Measurements from ENCODE around the gene NTM.

Gene NTM

GRCh38 chr11:132101881-132102280, 731.5 kb downstream of the NTM start:
- Histone ChIP-seq H3K27ac (no peak overlapping the region), H3K27me3 (ENCODE audit: control insufficient read depth, insufficient read depth, low read length) (no peaks in the 10 kb centered on the region), H3K4me1 (no peaks in the 10 kb centered on the region), H3K9me3 (ENCODE audit: control insufficient read depth, low read length) (no peaks in the 10 kb centered on the region), H3K9ac (no peak overlapping the region), H3K36me3 (ENCODE audit: control insufficient read depth, insufficient read depth, low read length) (no peaks in the 10 kb centered on the region), H3K4me3 (ENCODE audit: low read depth, low read length) (no peak overlapping the region), H2AFZ (no peak overlapping the region), H3K79me2 (peaks cover 8% of the 10 kb centered on the region), H3K4me2 (ENCODE audit: low read length) (no peak overlapping the region)
- no peak for TF ChIP-seq CTCF (IDR thresholded peaks at IDR 0.05)

DNA sequence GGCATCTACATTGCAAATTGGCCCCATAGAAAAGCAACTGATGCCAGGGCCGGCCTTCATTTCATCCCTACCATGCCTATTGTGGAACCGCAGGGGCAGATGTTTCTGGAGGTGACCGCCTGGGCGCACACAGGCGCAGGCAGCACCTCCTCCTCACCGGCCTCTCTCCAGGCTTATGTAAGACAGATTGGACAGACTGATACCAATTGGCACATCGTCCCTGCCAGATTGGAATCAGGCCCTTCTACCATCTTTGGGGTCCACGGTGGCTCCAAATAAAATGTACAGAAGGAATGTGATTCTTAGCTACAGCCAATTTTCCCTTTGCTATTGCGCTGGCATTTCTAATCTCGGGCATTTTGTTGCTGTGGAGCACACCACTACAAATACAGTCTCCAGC, 732.6 kb downstream of the NTM start:
- no peaks in the 10 kb centered on the region for H3K27me3 ChIP-seq (ENCODE audit: control insufficient read depth, insufficient read depth, low read length)
- no peak overlapping the region for H3K4me3 ChIP-seq (ENCODE audit: low read depth, low read length)
- TF ChIP-seq CTCF (IDR thresholded peaks at IDR 0.05), result no peak
- no peaks in the 10 kb centered on the region for H3K36me3 ChIP-seq (ENCODE audit: control insufficient read depth, insufficient read depth, low read length)
- H3K4me2 ChIP-seq (ENCODE audit: low read length), result no peak overlapping the region
- no peak overlapping the region for H3K9ac ChIP-seq
- H3K4me1 ChIP-seq, result no peaks in the 10 kb centered on the region
- H2AFZ ChIP-seq, result no peak overlapping the region
- peaks cover 6% of the 10 kb centered on the region for H3K79me2 ChIP-seq
- H3K27ac ChIP-seq, result no peak overlapping the region
- no peaks in the 10 kb centered on the region for H3K9me3 ChIP-seq (ENCODE audit: control insufficient read depth, low read length)

DNA sequence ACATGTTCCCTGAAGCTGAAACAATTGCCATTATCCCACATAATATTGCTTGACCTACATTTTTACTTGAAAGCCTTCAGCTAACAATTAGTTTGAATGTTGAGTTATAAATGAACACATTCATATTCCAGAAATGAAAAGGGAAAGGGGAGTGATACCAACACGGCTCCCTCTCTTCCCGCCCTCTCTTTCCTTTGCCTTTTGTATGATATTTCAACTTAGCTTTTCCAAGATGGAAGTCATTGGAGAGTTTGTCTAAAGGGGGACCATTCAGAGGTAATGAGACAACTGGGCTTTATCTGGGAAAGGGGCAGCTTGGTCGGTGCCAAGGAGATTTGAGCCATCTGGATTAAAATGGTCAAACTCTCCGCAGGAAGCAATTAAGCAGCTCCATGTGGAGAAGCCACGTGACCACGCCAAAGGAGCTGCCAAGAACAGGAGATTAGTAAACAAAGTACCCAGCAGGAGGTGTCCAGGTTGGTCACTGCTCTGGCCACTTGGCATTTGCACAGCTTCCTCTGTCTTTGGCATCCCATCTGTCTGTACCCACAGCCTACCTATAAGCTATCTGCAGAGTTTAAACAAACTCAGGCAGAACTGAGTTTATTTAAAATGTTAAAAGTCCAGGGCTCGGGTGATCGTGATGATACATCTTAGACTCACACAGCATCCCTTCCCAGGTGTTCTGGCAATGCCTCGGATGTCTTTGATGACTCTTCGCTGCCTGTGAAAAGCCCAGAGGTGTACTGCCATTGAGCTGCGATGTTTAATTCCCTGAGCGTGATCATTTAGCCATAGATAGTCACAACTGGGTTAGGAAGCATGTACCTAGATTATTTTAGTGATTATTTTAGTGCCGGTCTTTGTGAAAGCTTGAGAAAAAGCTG, 735.9 kb downstream of the NTM start:
- Histone ChIP-seq H3K9me3 (ENCODE audit: control insufficient read depth, low read length) (no peaks in the 10 kb centered on the region), H3K27me3 (ENCODE audit: control insufficient read depth, insufficient read depth, low read length) (no peaks in the 10 kb centered on the region), H3K27ac (no peak overlapping the region), H3K4me2 (ENCODE audit: low read length) (no peak overlapping the region), H3K9ac (no peak overlapping the region), H3K36me3 (ENCODE audit: control insufficient read depth, insufficient read depth, low read length) (no peaks in the 10 kb centered on the region), H3K79me2 (peaks cover 4% of the 10 kb centered on the region), H2AFZ (no peak overlapping the region), H3K4me3 (ENCODE audit: low read depth, low read length) (no peak overlapping the region), H3K4me1 (no peaks in the 10 kb centered on the region)
- TF ChIP-seq CTCF (IDR thresholded peaks at IDR 0.05), result no peak

GRCh38 chr11:132111316-132111715, 740.9 kb downstream of the NTM start:
- Histone ChIP-seq H3K4me3 (ENCODE audit: low read depth, low read length) (no peak overlapping the region), H3K9ac (no peak overlapping the region), H3K36me3 (ENCODE audit: control insufficient read depth, insufficient read depth, low read length) (no peaks in the 10 kb centered on the region), H2AFZ (no peak overlapping the region), H3K4me2 (ENCODE audit: low read length) (no peak overlapping the region), H3K4me1 (peaks cover 4% of the 10 kb centered on the region), H3K27ac (no peak overlapping the region), H3K27me3 (ENCODE audit: control insufficient read depth, insufficient read depth, low read length) (no peaks in the 10 kb centered on the region), H3K79me2 (peaks cover 13% of the 10 kb centered on the region), H3K9me3 (ENCODE audit: control insufficient read depth, low read length) (no peaks in the 10 kb centered on the region)
- no peak for TF ChIP-seq CTCF (IDR thresholded peaks at IDR 0.05)

- H3K27ac ChIP-seq, result no peak overlapping the region
- no peak for TF ChIP-seq CTCF (IDR thresholded peaks at IDR 0.05)
- H3K36me3 ChIP-seq (ENCODE audit: control insufficient read depth, insufficient read depth, low read length), result no peaks in the 10 kb centered on the region
- H3K4me2 ChIP-seq (ENCODE audit: low read length), result no peak overlapping the region
- no peaks in the 10 kb centered on the region for H3K9me3 ChIP-seq (ENCODE audit: control insufficient read depth, low read length)
- H2AFZ ChIP-seq, result no peak overlapping the region
- peaks cover 13% of the 10 kb centered on the region for H3K79me2 ChIP-seq
- peaks cover 4% of the 10 kb centered on the region for H3K4me1 ChIP-seq
- H3K27me3 ChIP-seq (ENCODE audit: control insufficient read depth, insufficient read depth, low read length), result no peaks in the 10 kb centered on the region
- H3K9ac ChIP-seq, result no peak overlapping the region
- H3K4me3 ChIP-seq (ENCODE audit: low read depth, low read length), result no peak overlapping the region
Observed at GRCh38 chr11:132111838-132112237, 741.4 kb downstream of the NTM start.

Measured in parathyroid adenoma (tissue), 2 donors.